Left lobe of liver (tissue), 2 donors: ENCODE data around the gene SNX2. TPM values are rescaled to one million over a fixed set of nuclear protein-coding genes. Genes with fewer than 3 reads are reported as not detected.
"Not testable (repeated sequence)": the region's sequence is repeated elsewhere in the genome, so short reads cannot be mapped to it uniquely, and the experiment has no call there.

Experiments used
- ATAC-seq: fragments of 200-7000 bp; cut with Tn5 transposase; one replicate; pipeline ENCODE4 v1.9.1; 2020; ENCODE audit warnings: mild to moderate bottlenecking, moderate library complexity
- DNase-seq: peaks from one replicate; pipeline ENCODE4 v3.0.0-alpha.2; 2020; ENCODE audit warnings: low spot score
- total RNA-seq: library from RNA; stranded (reverse); gene quantifications from one replicate; pipeline ENCODE4 v1.2.1, GENCODE V29; 2021
- donor health status: DM: no; HTN: no; CAD: no; lungs with moderate emphysema.
- donor health status: DM: no; HTN: yes; CAD: no.

Gene SNX2, protein sequence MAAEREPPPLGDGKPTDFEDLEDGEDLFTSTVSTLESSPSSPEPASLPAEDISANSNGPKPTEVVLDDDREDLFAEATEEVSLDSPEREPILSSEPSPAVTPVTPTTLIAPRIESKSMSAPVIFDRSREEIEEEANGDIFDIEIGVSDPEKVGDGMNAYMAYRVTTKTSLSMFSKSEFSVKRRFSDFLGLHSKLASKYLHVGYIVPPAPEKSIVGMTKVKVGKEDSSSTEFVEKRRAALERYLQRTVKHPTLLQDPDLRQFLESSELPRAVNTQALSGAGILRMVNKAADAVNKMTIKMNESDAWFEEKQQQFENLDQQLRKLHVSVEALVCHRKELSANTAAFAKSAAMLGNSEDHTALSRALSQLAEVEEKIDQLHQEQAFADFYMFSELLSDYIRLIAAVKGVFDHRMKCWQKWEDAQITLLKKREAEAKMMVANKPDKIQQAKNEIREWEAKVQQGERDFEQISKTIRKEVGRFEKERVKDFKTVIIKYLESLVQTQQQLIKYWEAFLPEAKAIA
- 25.9 TPM for total RNA-seq

DNA sequence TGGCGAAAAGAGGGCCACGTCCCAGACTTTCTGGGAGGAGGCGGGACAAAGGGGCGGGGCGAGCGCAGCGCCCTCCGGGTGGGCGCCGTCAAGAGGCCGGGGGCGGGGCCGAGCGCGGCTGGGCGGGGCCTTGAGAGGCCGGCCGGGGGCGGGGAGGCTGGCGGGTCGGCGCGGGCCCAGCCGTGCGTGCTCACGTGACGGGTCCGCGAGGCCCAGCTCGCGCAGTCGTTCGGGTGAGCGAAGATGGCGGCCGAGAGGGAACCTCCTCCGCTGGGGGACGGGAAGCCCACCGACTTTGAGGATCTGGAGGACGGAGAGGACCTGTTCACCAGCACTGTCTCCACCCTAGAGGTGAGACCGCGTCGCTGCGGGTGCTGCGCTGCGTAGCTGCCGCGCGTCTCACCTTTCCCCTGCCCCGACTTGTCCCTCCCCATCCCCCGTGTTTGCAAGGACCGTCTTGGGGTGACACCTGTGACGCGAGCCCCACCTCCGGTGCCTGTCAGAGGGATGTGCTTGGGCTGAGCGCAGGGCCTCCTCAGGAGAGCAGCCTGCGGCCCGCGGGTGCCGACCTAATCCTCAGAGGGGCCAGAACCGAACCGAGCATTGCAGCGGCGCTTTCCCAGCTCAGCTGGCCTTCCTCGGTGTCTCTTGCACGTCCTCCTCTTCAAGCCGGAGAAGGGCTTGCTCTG lies at the start of gene SNX2:
Gene SNX2, plus strand, starts transcription at position 220 of the 689 bp plus-strand sequence. Its CDS starts 24 bp downstream, at position 244.
- DNase-seq (peak; percentile 96), ATAC-seq (peak; percentile 97)

DNA sequence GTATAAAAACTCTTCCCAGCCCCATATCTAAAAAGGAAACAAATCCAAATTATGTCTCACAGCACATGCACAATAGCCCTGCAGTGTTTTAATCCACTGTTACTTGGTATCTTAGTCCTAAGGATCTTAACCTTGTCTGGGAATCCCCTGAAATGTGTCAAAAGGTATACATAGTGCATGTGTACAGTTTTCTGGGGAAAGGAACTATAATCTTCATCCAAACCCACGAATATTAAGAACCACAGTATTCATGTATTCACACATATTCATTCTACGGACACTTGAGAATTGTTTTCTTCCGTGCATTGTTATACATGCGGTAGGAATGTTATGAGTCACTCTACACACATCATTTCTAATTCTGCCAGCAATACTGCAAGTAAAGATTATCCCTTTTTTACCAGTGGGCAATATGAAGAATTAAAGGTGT lies 47.8 kb upstream of the SNX2 start:
- DNase-seq (no peak), ATAC-seq (no peak)

DNA sequence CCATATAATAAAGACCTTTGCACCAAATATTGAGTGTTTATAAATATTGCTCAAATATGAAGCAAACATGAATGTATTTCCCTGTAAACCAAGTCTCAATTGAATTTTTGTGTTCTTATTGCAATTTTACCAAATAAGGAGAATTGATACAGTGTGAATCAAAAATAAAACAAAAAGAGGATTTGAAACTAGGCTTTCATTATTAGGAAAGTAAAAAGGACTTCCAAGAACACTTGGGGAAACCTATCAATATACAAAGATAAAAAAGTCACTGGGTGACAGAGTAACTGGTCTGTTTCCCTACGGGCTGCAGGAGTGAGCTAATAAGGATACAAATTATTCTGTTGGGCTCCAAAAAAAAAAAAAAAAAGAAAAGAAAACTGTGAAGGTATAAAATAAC lies 44.8 kb upstream of the SNX2 start:
- DNase-seq (no peak), ATAC-seq (no peak)

DNA sequence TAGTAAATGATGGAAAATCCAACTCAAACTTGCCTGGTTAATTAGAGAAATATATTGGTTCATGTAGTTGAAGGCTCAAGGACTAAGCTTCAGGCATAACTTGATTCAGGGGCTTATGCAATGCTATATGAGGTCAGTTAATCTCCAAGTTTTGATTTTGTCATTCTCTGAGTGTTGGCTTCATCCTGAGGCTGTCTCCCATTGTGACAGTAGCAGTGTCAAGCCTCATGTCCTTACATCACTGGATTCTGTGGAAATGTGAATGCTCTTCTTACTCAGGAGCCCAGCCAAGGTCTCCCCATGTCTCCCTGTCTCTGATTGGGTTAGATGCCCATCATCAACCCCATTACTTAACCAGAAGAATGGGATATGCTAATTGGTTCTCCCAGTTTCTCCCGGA lies 44.4 kb upstream of the SNX2 start:
- DNase-seq: no peak
- no peak for ATAC-seq

DNA sequence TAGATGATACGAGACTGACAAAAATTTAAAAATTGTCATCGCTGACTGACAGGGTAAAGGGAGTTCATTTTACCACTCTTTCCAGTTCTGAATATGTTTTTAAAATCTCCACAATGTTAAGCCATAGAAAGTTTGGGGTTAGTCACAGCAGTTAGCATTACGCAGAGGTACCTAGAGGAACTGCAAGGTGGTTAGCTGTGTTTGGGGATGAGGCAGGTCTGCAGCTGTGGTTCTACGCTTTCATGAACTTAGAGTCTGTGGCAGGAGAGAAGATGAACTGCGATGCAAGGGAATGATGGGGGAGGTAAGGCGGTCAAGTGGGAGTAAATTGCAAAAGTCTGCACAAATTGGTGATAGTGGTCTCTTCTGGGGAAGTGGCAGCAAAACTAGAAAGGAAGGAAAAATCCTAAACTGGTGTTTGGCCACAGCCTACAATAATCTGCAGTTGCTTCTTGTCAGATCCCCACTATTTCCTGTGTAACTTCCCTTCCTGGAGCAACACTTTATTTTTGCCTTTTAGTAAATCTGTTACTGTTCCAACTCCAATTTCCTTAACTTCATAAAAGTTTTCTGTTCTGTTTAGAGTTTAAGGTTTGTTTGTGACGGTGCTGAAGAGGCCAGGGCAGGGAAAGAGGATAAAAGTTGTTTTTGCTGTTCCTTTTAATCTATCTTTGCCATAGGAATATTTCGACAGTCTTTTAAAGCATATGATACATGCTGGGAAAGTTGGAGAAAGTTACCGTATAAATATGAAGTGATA lies 38.6 kb upstream of the SNX2 start:
- DNase-seq: no peak
- no peak for ATAC-seq

DNA sequence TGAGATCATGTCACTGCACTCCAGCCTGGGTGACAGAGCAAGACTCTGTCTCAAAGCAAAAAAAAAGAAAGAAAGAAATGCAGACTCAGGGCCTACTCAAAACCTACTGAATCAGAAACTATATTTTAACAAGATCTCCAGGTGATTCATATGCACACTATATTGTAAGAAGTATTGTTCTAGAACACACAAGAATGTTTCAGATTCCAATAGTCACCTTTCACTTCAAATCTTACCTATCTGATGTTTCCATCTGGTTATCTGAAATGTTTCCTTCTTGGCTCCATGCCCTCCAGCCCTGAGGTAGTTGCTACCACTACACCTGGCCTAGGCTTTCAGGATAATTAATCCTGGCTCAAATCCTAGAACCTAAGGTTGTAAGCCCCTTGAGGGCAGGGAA lies 36.8 kb upstream of the SNX2 start:
- no peak for DNase-seq
- no peak for ATAC-seq

DNA sequence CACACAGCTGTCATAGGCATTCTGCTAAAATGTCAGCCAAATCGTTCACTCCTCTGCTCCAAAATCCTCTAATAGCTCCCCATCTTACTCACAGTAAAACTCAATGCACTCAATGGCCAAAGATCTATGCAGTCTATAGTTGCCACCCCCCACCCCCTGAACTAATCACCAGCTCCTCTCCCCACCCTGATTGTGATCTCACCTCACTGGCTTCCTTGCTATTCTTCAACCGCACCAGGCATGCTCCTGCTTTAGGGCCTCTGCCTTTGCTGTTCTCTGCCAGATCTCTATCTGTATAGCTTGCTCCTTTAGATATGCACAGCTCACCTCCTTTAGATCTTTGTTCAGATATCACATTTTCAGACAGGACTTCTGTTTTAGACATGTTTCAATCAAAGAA lies 33.2 kb upstream of the SNX2 start:
- ATAC-seq: no peak
- no peak for DNase-seq

DNA sequence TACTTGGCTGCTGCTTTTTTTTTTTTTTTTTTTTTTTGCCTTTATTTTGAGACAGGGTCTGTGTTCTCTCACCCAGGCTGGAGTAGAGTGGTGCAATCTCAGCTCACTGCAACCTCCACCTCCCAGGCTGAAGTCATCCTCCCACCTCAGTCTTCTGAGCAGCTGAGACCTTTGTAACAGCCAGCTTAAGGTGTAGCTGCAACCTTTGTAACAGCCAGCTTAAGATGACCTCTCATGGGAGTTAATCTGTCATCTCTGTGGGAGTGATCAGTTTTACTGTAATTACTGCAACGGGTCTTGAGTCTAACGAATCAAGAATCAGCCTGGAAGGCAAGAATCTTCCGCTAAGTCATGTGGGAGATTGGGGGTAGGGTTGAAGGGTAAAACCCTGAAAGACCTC lies 31.6 kb upstream of the SNX2 start:
- no peak for ATAC-seq
- no peak for DNase-seq

DNA sequence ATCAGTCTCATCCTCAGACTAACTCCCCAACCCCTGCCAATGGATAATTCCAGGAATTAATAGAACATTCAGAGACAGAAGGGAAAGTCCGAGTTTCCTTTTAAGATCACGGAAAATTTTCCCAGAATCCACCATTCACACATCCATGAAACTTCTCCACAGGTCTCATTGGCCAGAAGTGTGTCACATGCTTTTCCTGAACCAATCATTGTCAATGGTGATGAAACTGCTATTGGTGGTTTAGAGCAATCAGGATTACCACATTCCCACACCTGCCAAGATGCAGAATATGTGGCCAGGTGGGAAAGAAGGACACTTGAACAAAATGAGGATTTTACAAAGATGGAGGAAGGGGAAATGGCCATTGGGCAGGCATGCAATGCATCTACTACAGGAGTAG lies 29.3 kb upstream of the SNX2 start:
- no peak for DNase-seq
- ATAC-seq: no peak

DNA sequence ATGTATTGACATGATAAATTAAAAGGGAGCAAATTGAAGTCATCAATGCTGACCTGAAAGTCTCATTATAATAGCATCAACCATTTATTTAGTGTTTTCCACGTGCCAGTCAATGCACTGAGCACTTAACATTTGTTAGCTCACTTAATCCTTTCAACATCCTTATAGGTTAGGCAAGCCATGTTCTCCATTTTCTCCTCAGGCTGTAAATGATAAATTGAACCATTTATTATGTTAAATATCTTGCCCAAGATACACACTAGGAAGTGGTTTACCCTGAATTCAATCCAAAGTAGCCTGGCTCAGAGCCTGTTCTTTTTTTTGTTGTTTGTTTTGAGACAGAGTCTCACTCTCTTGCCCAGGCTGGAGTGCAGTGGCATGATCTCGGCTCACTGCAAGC lies 25.0 kb upstream of the SNX2 start:
- peak; percentile 54 for ATAC-seq

DNA sequence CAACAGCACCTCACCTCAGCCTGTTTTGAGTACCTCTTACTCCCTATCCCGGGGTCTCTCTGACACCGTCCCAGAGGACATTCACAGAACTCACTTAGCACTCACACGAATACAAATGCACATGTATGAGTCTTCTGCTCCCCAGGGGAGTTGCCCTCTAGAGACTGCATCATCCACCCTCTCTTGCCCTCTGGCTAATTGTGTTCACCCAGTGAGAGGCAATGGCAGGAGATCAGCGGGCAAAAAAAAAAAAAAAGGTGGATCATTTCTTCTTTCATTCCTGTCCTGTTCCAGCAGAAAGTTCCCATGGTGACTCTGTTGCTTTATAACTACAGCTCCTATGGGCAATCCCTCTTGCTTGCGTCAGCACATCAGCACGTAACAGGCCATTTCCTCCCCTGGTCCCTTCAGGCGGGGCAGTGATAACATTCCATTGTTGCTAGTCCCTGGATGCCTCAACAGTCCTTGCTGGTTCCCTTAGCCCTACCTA lies 23.5 kb upstream of the SNX2 start:
- DNase-seq (no peak), ATAC-seq (peak; percentile 55)

More for the DNA sequence above, 25.0 kb upstream of the SNX2 start:
- DNase-seq: no peak

DNA sequence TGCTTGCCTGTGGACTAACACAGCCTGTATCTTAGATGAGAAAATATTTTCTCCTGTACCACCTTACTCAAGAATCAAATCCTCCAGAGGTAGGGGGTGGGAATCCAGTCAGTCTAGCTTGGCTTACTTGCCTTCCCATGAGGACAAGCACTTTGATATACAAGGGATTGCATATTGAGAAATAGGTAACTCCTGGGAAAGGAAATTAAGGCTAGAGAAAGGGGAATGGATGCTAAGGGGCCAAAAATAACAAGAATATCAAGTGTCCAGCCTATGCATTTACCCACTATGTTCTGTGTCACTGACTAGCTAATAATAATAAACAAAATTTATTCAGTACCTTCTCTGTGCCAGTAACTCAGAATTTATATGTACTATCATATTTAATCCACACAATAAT lies 21.4 kb upstream of the SNX2 start:
- DNase-seq (no peak), ATAC-seq (no peak)

DNA sequence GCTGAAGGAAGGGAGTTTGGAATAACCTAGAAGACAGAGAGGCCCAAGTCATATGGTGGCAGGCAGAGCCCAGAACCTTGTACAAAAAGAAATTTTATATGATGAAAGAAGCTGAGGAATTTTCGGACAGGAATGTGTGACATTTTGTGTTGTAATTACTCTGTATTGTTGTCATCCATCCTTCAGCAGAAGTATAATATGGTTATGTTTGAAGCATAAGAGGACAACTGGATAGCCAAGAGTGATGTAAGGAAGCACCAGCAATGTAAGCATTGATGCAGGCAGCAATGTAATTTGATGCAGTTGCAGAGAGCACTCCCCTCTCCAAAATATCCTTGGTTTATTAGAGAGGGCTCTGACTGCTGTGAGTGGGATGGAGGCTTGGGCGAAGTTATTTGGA lies 19.1 kb upstream of the SNX2 start:
- ATAC-seq: no peak
- no peak for DNase-seq

DNA sequence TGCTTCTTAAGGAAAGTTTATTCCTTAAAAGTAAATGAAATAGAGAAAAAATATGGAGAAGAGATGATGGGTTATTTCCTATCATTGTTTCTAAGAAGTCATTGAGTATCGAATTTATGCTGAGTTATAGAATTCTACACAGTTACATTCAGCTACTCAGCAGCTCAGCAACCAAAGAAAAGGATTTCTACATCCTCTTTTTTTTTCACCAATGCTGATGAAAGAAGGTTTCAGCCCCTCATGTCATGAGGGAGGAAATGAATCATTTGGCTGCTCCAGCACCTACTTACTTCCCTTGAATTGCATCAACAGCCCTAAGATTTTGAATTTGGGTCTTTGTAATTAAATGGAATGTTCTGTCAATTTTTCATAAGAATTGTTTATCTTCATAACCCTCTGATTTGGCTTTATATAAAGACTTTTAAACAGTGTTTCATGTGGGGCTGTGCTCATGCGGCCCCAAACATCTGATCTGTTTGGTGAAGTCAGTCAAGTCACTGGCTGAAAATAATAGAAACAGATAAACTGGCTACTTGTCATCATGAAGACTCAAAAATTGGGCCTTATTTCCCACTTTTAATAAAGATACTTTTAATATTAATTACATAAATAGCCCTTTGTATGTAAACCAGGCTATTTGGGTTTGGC lies 18.5 kb upstream of the SNX2 start:
- ATAC-seq: peak; percentile 29

DNA sequence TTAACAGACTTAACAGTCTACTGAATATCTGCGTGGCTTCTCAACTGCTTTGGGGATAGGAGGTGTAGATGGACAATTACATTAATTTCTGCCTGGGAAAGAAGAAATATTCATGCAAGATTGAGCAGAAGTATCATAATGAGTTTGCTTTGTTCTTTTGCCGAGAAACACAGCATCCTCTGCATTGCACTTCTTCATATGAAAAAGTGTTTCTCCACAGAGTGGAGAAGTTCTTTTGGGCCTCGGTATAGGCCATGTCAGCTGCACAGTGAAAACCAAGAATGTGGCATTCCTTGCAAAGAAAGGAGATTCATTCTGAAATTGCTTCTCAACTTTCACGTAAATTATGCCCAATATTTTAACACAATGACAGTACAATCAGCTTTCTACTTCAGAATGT lies 17.6 kb upstream of the SNX2 start:
- ATAC-seq: no peak
- DNase-seq: no peak

More for the DNA sequence above, 18.5 kb upstream of the SNX2 start:
- no peak for DNase-seq

DNA sequence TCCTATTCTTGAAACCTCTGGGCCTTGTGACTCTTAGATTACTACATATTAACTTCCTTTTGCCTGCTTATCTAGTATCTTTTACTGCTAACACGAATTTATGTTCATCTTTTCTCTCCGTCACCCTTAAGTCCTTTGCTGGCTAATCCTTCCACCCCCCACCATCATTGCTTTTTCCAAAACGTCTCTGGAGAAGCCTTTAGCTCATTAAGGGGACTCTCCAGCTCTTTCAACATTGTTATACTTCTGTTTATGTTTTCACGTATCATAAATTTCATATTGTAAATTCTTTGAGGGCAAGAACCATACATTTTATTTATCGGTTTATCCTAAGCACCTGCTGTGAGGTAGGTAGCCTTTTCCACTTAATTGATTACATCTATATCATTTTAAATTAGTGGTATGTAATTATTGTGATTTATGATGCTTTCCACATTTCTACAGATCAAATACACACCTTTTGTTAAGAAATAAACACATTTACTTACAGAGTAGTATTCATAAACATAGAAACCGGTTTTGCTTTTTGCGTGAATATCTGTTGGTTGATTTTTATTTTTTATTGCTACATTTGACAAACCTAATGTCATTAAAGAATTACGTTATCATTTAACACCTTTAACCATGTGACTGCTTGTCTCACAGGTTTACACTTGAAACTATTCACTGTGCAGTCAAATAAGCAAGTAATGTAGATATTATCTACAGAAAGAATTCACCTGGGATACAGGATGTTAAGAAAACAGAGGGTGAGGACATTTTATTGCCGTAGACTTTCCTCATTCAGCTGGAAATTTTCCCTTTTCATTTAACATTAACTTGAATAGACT lies 15.4 kb upstream of the SNX2 start:
- ATAC-seq (no peak), DNase-seq (no peak)

DNA sequence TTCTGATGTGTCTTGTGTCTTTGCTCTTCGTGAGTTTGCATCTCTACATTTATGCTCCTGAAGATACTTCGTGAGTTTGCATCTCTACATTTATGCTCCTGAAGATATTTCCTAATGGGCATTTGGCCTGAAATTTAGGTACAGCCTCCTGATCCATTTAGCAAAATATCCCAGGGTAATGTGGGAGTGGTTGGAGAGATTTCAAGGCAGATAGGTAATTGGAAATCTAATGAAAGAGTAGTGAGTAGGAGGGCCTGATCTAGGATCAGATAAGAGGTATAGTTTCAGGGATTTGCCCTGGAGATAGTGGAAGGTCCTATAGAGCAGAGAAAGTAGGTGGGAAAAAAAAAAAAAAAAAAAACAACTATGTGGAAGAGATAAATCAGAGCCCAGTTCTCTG lies 14.6 kb upstream of the SNX2 start:
- DNase-seq (no peak), ATAC-seq (no peak)

DNA sequence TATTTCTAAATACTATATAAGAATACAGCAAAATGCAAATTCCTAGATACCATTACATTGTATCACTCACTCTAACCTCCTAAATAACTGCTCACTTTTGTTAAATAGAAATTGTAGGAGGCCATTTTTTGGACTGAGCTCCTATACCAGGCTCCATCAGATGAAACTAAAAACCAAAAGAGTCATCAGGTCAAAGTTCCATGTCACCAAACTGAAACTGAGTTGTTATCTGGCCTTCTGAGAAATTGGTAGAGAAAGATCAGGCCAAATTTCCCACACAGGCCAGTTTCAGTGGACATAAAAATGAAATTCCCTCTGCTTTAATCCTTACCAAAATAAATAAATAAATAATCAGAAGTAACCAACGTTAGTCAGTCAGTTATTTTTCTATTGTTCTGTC lies 13.8 kb upstream of the SNX2 start:
- DNase-seq: no peak
- ATAC-seq: peak; percentile 43

DNA sequence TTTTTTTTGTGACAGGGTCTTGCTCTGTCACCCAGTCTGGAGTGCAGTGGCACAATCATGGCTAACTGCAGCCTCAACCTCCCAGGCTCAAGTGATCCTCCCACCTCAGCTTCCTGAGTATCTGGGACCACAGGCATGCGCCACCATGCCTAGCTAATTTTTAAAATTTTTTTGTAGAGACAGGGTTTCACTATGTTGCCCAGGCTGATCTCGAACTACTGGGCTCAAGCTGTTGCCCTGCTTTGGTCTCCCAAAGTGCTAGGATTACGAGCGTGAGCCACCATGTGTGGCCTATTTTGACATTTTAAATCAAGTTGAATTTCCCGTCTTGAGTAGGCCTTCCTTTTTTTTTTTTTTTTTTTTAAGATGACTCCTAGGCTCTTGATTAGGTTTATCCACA lies 13.0 kb upstream of the SNX2 start:
- ATAC-seq, DNase-seq: not testable (repeated sequence)

DNA sequence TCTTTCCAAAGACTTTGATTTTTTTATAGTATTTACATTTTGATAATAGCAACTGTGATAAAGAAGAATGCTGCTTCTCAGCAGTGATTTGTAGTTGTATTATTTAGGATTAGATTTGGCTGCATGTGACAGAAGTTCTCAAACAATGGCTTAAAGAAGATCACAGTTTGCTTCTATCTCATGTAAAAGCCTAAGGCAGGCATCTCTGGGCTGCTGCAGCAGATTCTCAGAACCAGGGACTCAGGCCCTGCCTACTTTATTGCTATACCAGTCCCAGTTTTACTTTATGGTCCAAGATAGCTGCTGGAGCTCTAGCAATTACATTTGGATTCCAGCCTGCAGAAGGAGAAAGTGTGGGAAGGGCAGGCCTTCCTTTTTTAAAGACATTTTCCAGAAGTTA lies 8.8 kb upstream of the SNX2 start:
- ATAC-seq (no peak), DNase-seq (no peak)
